GM18505 (cell line): ENCODE data around the gene PAK6.

Experiments
- ATAC-seq: cut with Tn5 transposase; IDR thresholded peaks from one replicate; pipeline ENCODE4 v1.9.1; 2021; ENCODE audit not compliant: unreplicated experiment
- POLR2A ChIP-seq: IDR thresholded peaks from 4 replicates; pipeline ENCODE4 v1.6.1; 2011; ENCODE audit warnings: borderline replicate concordance; ENCODE audit not compliant: insufficient read depth, insufficient read length; ENCODE audit errors: extremely low read depth

The PAK6 gene

GRCh38 chr15:40267670-40268069, 28.8 kb downstream of the PAK6 start:
- TF ChIP-seq POLR2A: no peak

GRCh38 chr15:40269604-40270003, 30.7 kb downstream of the PAK6 start:
- no peak for ATAC-seq
- no peak for TF ChIP-seq POLR2A

More at GRCh38 chr15:40267670-40268069, 28.8 kb downstream of the PAK6 start:
- ATAC-seq: no peak

GRCh38 chr15:40270246-40270995, 31.6 kb downstream of the PAK6 start:
- no peak for TF ChIP-seq POLR2A
- no peak for ATAC-seq

- no peak for ATAC-seq
- no peak for TF ChIP-seq POLR2A
Observed at GRCh38 chr15:40271685-40272484, 33.0 kb downstream of the PAK6 start.

GRCh38 chr15:40272485-40273056, 33.7 kb downstream of the PAK6 start:
- ATAC-seq: no peak
- TF ChIP-seq POLR2A: no peak

GRCh38 chr15:40273428-40273827, 34.6 kb downstream of the PAK6 start:
- ATAC-seq: no peak
- TF ChIP-seq POLR2A: no peak

GRCh38 chr15:40274350-40275274, 35.7 kb downstream of the PAK6 start:
- TF ChIP-seq POLR2A: no peak
- no peak for ATAC-seq

- ATAC-seq: no peak
- TF ChIP-seq POLR2A: no peak
Observed at GRCh38 chr15:40275523-40275922, 36.7 kb downstream of the PAK6 start.

GRCh38 chr15:40275954-40276353, 37.1 kb downstream of the PAK6 start:
- no peak for TF ChIP-seq POLR2A
- no peak for ATAC-seq

GRCh38 chr15:40276927-40277326, 38.1 kb downstream of the PAK6 start:
- no peak for ATAC-seq
- TF ChIP-seq POLR2A: no peak

- TF ChIP-seq POLR2A: no peak
- ATAC-seq: no peak
Observed at GRCh38 chr15:40277471-40277870, 38.6 kb downstream of the PAK6 start.

- TF ChIP-seq POLR2A: no peak
Observed at GRCh38 chr15:40278026-40278425, 39.2 kb downstream of the PAK6 start.

More at GRCh38 chr15:40278026-40278425, 39.2 kb downstream of the PAK6 start:
- no peak for ATAC-seq
